GM12878 (cell line): Measurements from ENCODE around the gene NUP85. TPM values are rescaled to one million over a fixed set of nuclear protein-coding genes. Genes with fewer than 3 reads are reported as not detected.
A peak's percentile ranks its signal among the peaks of the same experiment; 100 is the strongest.

Source experiments
- ATAC-seq: fragments of 200-7000 bp; cut with Tn5 transposase; 3 replicates; pipeline ENCODE4 v1.9.1; 2020; ENCODE audit warnings: mild to moderate bottlenecking, moderate library complexity
- BruUV-seq: library from RNA; stranded (reverse); fragments of 400-500 nt; replicated peaks from 2 replicates; lab custom pipeline; 2021; lab: Mats Ljungman, UMichigan
- CTCF ChIA-PET: fragments of 300-600 bp; sonication (Branson Sonifier 250); formaldehyde crosslinking; extraction: SDS; loops from one replicate; lab custom pipeline; 2021; ENCODE audit warnings: inconsistent platforms; lab: Yijun Ruan, JAX
- POLR2A ChIA-PET: fragments of 350-600 bp; formaldehyde crosslinking; extraction: SDS; loops from one replicate; lab custom pipeline; 2021; ENCODE audit warnings: inconsistent platforms; lab: Charles Lee
- RAD21 ChIA-PET: fragments of 300-600 bp; sonication (Branson Sonifier 250); formaldehyde crosslinking; loops from one replicate; lab custom pipeline; 2023; ENCODE audit warnings: antibody characterized with exemption; ENCODE audit not compliant: unreplicated experiment; lab: Charles Lee
- SMC1A ChIA-PET: fragments of 300-600 bp; sonication (Branson Sonifier 250); formaldehyde crosslinking; loops from one replicate; lab custom pipeline; 2023; ENCODE audit not compliant: unreplicated experiment, uncharacterized antibody; lab: Charles Lee
- DNase-seq: peaks from one replicate; pipeline ENCODE4 v3.0.0-alpha.2; 2011; ENCODE audit warnings: low read depth, low spot score
- FAIRE-seq: peaks from 3 replicates; lab custom pipeline; 2011; peaks lifted over from hg19 to GRCh38; lab: Jason Lieb, UNC
- H2AFZ ChIP-seq: 2 replicates; pipeline ENCODE4 v1.6.0; 2011; ENCODE audit warnings: low read depth, low read length, control low read depth; ENCODE audit not compliant: control insufficient read depth
- H3K27ac ChIP-seq: 2 replicates; pipeline ENCODE4 v1.5.1; 2011; ENCODE audit warnings: control low read depth; ENCODE audit not compliant: control insufficient read depth, insufficient read depth
- H3K27me3 ChIP-seq, 2 experiments: replicated peaks in 1 of 2; 2 replicates each; pipeline versions ENCODE4 v1.6.0 to v1.6.1; 2011; ENCODE audit warnings: low read length in 1 of 2; ENCODE audit not compliant: control insufficient read depth in 2 of 2, insufficient read depth in 2 of 2
- H3K36me3 ChIP-seq, 2 experiments: 2 replicates each; pipeline ENCODE4 v1.5.1; 2011; ENCODE audit warnings: low read length in 1 of 2; ENCODE audit not compliant: control insufficient read depth in 2 of 2, insufficient read depth in 2 of 2
- H3K4me1 ChIP-seq: 2 replicates; pipeline ENCODE4 v1.6.1; 2011; ENCODE audit warnings: mild to moderate bottlenecking, low read length, moderate library complexity, mixed read lengths; ENCODE audit not compliant: control insufficient read depth, insufficient read depth
- H3K4me2 ChIP-seq: 2 replicates; pipeline ENCODE4 v1.6.0; 2011; ENCODE audit warnings: control low read depth; ENCODE audit not compliant: control insufficient read depth, insufficient read depth
- H3K4me3 ChIP-seq: fragments of 200-600 bp; sonication (generic); 2 replicates; pipeline ENCODE4 v1.5.1; 2016
- H3K79me2 ChIP-seq: 2 replicates; pipeline ENCODE4 v1.6.0; 2011; ENCODE audit warnings: low read length; ENCODE audit not compliant: control insufficient read depth, insufficient read depth
- H3K9ac ChIP-seq: 2 replicates; pipeline ENCODE4 v1.8.0; 2011; ENCODE audit warnings: low read length, control low read depth, mixed read lengths; ENCODE audit not compliant: control insufficient read depth, insufficient read depth
- H3K9me3 ChIP-seq: replicated peaks from 3 replicates; pipeline ENCODE4 v1.5.1; 2011; ENCODE audit warnings: mild to moderate bottlenecking, low read length; ENCODE audit not compliant: control insufficient read depth, insufficient read depth
- H4K20me1 ChIP-seq: 2 replicates; pipeline ENCODE4 v1.6.0; 2011; ENCODE audit not compliant: control insufficient read depth, insufficient read depth
- CREM ChIP-seq: IDR thresholded peaks from 2 replicates; pipeline ENCODE4 v1.6.1; 2014; ENCODE audit warnings: antibody characterized with exemption, low read depth
- GATAD2B ChIP-seq: fragments of 450-650 bp; conservative IDR thresholded peaks from 2 replicates; pipeline ENCODE4 v1.6.1; 2017; ENCODE audit warnings: low read depth, mild to moderate bottlenecking, moderate library complexity
- HSF1 ChIP-seq: fragments of 150-350 bp; IDR thresholded peaks from 2 replicates; pipeline ENCODE4 v1.6.1; 2014; ENCODE audit warnings: mild to moderate bottlenecking, low read depth, low read length
- IRF4 ChIP-seq: IDR thresholded peaks from 2 replicates; pipeline ENCODE4 v1.6.1; 2011; ENCODE audit warnings: low read depth, low read length
- MEF2A ChIP-seq: IDR thresholded peaks from 2 replicates; pipeline ENCODE4 v1.6.1; 2011; ENCODE audit warnings: low read depth, mild to moderate bottlenecking, low read length, moderate library complexity; ENCODE audit not compliant: insufficient read depth
- MTA2 ChIP-seq: fragments of 450-650 bp; IDR thresholded peaks from 2 replicates; pipeline ENCODE4 v1.6.1; 2016; ENCODE audit warnings: low read depth, mild to moderate bottlenecking, moderate library complexity
- MYB ChIP-seq: fragments of 150-350 bp; IDR thresholded peaks from 2 replicates; pipeline ENCODE4 v1.6.1; 2014; ENCODE audit warnings: mild to moderate bottlenecking, low read depth, low read length, borderline replicate concordance
- NFIC ChIP-seq: IDR thresholded peaks from 2 replicates; pipeline ENCODE4 v1.6.1; 2012; ENCODE audit warnings: low read depth, mild to moderate bottlenecking, inconsistent platforms, low read length, moderate library complexity
- NR2C1 ChIP-seq: fragments of 450-650 bp; IDR thresholded peaks from 2 replicates; pipeline ENCODE4 v1.6.1; 2017; ENCODE audit warnings: antibody characterized with exemption, mild to moderate bottlenecking, moderate library complexity
- PAX8 ChIP-seq: fragments of 450-650 bp; IDR thresholded peaks from 2 replicates; pipeline ENCODE4 v1.6.1; 2017; ENCODE audit warnings: mild to moderate bottlenecking, moderate library complexity
- POU2F2 ChIP-seq: IDR thresholded peaks from 3 replicates; pipeline ENCODE4 v1.6.1; 2011; ENCODE audit warnings: low read depth, mild to moderate bottlenecking, low read length, borderline replicate concordance
- SMC3 ChIP-seq: IDR thresholded peaks from 2 replicates; pipeline ENCODE4 v1.6.1; 2011; ENCODE audit warnings: low read length, improper control_type of control experiment, borderline replicate concordance
- SP1 ChIP-seq: IDR thresholded peaks from one replicate; pipeline ENCODE4 v1.6.1; 2011; ENCODE audit warnings: low read depth, low read length
- TBL1XR1 ChIP-seq: IDR thresholded peaks from 2 replicates; pipeline ENCODE4 v1.6.1; 2012; ENCODE audit warnings: low read depth, low read length, improper control_type of control experiment
- WGBS: methylation state at CpG from one replicate; pipeline ENCODE4 v1.1.6; 2016; ENCODE audit warnings: low lambda C conversion rate; ENCODE audit not compliant: insufficient replicate concordance, insufficient coverage; ENCODE audit errors: missing lambda C conversion rate; 5-methylcytosine and 5-hydroxymethylcytosine counted together
- in situ Hi-C: fragments of 300-500 bp; cut with MboI; formaldehyde crosslinking; loops from 9 replicates; pipeline ENCODE4 v1.14.3; 2018; ENCODE audit warnings: mixed read lengths
- intact Hi-C: fragments of 100-400 bp; cut with micrococcal nuclease; formaldehyde crosslinking; loops from one replicate; pipeline ENCODE4 v1.14.2; 2022; ENCODE audit not compliant: unreplicated experiment
- polyA plus RNA-seq, 11 experiments: library from polyadenylated mRNA; depleted of rRNA in 4 of 11; unstranded in 6 of 11; stranded (reverse) in 5 of 11; fragments of >200 nt; fragmentation: Nextera tagmentation in 4 of 11; fragmentation: Illumina TruSeq in 1 of 11; extraction: Ambion mirVana in 4 of 11; extraction: Trizol in 1 of 11; gene quantifications; 1 replicate in 1 of 11; 2 replicates in 10 of 11; pipeline versions ENCODE4 v1.2.1 to v1.2.3, GENCODE V29; 2011 to 2016; ENCODE audit warnings: inconsistent platforms in 2 of 11, missing spikeins in 2 of 11, low read depth in 1 of 11
- total RNA-seq, 4 experiments: library from RNA; depleted of rRNA in 3 of 4; stranded (reverse); fragments of >200 nt in 3 of 4; fragmentation: Illumina TruSeq in 1 of 4; extraction: Trizol in 1 of 4; gene quantifications; 2 replicates each; pipeline versions ENCODE4 v1.2.1 to v1.2.3, GENCODE V29; 2013 to 2021
- TF ChIP-seq, protein P1 (sequence below): IDR thresholded peaks from 2 replicates; pipeline ENCODE4 v1.6.1; 2012; ENCODE audit warnings: low read depth, low read length, improper control_type of control experiment
- TF ChIP-seq, protein P2 (sequence below): fragments of 450-650 bp; IDR thresholded peaks from 2 replicates; pipeline ENCODE4 v1.6.1; 2018; ENCODE audit warnings: mild to moderate bottlenecking, low read depth, moderate library complexity; ENCODE audit not compliant: partially characterized antibody
- TF ChIP-seq, protein P3 (sequence below): IDR thresholded peaks from 2 replicates; pipeline ENCODE4 v1.6.1; 2012; ENCODE audit warnings: mild to moderate bottlenecking, low read depth, low read length

NUP85 gene
- total and polyA plus RNA-seq, 10 of the 15 experiments (the other 5 are each of a cell fraction or from before 2014, with no cell fraction given) = 54.0 to 135 (median 95.4) TPM

DNA sequence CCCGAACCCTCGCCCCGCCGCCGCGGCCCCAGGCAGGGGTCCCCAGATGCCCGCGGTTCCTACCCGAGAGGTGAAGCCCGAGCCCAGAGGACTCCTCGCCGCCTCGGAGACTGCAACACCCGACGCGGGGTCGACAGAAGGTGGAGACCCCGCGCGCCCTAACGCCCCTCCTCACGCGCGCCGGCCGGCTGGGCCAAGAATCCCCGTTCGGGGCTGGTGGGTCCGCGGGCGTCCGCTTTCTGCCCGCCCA is 23.2 kb upstream of the NUP85 start:
- Histone ChIP-seq H3K9me3 (no peaks in the 10 kb centered on the region), H3K79me2 (peaks cover 52% of the 10 kb centered on the region), H3K4me1 (no peaks in the 10 kb centered on the region), H3K27ac (peak overlapping the region; percentile 95), H3K27me3 (no peaks in the 10 kb centered on the region), H3K4me2 (0 out of 2 replicates have a peak overlapping the region, but pooled peaks have one; percentile 9), H2AFZ (peak overlapping the region; percentile 34), H3K9ac (peak overlapping the region; percentile 89), H3K36me3 (peaks cover 1 to 11% of the 10 kb centered on the region in 2 experiments), H3K4me3 (peak overlapping the region; percentile 92), H4K20me1 (no peaks in the 10 kb centered on the region)
- ATAC-seq = no peak; the same call in 2 of the 3 replicates
- ChIA-PET RAD21 (no interaction called here), CTCF (interaction anchor here (1.6 kb wide), 1 partner anchor 68 kb away, joined by 5 read pairs; no protein-coding TSS in a partner anchor), SMC1A (no interaction called here), POLR2A (interaction anchor here (0.6 to 1.4 kb wide), 2 partner anchors 10 to 435 kb away, joined by 5 to 8 read pairs; no protein-coding TSS in a partner anchor)
- DNase-seq = no peak
- no TSS peak for BruUV-seq
- intact Hi-C loops = loop anchor here (5.0 kb wide), 1 partner anchor 150 kb away; no protein-coding TSS in a partner anchor
- FAIRE-seq = no peak
- in situ Hi-C loops = no loop called here
- 2% methylated on average over 16 of the region's 33 CpGs for WGBS
- no peak for TF ChIP-seq MTA2
- TF ChIP-seq MEF2A = no peak
- no peak for TF ChIP-seq PAX8
- TF ChIP-seq, protein P1, sequence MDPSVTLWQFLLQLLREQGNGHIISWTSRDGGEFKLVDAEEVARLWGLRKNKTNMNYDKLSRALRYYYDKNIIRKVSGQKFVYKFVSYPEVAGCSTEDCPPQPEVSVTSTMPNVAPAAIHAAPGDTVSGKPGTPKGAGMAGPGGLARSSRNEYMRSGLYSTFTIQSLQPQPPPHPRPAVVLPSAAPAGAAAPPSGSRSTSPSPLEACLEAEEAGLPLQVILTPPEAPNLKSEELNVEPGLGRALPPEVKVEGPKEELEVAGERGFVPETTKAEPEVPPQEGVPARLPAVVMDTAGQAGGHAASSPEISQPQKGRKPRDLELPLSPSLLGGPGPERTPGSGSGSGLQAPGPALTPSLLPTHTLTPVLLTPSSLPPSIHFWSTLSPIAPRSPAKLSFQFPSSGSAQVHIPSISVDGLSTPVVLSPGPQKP = no peak
- TF ChIP-seq CREM = no peak
- TF ChIP-seq, protein P2, sequence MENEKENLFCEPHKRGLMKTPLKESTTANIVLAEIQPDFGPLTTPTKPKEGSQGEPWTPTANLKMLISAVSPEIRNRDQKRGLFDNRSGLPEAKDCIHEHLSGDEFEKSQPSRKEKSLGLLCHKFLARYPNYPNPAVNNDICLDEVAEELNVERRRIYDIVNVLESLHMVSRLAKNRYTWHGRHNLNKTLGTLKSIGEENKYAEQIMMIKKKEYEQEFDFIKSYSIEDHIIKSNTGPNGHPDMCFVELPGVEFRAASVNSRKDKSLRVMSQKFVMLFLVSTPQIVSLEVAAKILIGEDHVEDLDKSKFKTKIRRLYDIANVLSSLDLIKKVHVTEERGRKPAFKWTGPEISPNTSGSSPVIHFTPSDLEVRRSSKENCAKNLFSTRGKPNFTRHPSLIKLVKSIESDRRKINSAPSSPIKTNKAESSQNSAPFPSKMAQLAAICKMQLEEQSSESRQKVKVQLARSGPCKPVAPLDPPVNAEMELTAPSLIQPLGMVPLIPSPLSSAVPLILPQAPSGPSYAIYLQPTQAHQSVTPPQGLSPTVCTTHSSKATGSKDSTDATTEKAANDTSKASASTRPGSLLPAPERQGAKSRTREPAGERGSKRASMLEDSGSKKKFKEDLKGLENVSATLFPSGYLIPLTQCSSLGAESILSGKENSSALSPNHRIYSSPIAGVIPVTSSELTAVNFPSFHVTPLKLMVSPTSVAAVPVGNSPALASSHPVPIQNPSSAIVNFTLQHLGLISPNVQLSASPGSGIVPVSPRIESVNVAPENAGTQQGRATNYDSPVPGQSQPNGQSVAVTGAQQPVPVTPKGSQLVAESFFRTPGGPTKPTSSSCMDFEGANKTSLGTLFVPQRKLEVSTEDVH = no peak
- TF ChIP-seq TBL1XR1 = no peak
- no peak for TF ChIP-seq NFIC
- peak; percentile 65; the same call in 1 of the 2 replicates for TF ChIP-seq GATAD2B
- TF ChIP-seq, protein P3, sequence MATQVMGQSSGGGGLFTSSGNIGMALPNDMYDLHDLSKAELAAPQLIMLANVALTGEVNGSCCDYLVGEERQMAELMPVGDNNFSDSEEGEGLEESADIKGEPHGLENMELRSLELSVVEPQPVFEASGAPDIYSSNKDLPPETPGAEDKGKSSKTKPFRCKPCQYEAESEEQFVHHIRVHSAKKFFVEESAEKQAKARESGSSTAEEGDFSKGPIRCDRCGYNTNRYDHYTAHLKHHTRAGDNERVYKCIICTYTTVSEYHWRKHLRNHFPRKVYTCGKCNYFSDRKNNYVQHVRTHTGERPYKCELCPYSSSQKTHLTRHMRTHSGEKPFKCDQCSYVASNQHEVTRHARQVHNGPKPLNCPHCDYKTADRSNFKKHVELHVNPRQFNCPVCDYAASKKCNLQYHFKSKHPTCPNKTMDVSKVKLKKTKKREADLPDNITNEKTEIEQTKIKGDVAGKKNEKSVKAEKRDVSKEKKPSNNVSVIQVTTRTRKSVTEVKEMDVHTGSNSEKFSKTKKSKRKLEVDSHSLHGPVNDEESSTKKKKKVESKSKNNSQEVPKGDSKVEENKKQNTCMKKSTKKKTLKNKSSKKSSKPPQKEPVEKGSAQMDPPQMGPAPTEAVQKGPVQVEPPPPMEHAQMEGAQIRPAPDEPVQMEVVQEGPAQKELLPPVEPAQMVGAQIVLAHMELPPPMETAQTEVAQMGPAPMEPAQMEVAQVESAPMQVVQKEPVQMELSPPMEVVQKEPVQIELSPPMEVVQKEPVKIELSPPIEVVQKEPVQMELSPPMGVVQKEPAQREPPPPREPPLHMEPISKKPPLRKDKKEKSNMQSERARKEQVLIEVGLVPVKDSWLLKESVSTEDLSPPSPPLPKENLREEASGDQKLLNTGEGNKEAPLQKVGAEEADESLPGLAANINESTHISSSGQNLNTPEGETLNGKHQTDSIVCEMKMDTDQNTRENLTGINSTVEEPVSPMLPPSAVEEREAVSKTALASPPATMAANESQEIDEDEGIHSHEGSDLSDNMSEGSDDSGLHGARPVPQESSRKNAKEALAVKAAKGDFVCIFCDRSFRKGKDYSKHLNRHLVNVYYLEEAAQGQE = no peak
- no peak for TF ChIP-seq MYB
- TF ChIP-seq IRF4 = no peak
- no peak for TF ChIP-seq HSF1
- TF ChIP-seq POU2F2 = no peak
- TF ChIP-seq SMC3 = 0 out of 2 replicates have a peak, but pooled peaks have one; percentile 4
- TF ChIP-seq SP1 = no peak
- no peak for TF ChIP-seq NR2C1
